ENCODE measurements around the gene ATM.

DNA sequence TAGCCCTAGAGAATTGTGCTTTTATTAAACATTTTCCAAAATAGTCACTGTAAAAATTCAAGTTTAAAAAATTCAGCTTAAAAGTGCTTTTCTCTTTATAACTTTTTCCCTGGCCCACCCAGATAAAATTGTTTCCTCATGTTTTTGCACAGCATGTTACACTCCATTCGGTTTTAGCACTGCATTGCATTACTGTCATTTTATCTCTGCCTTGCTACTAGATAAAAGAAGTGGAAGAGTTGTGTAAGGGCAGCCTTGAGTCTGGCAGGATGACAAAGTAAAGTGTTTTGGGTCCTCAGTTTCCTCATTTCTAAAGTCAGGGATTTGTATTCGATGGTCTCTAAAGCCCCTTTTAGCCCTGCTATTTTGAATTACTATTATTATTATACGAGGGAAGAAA lies 99.8 kb downstream of the ATM start:
- TF ChIP-seq, protein P1, sequence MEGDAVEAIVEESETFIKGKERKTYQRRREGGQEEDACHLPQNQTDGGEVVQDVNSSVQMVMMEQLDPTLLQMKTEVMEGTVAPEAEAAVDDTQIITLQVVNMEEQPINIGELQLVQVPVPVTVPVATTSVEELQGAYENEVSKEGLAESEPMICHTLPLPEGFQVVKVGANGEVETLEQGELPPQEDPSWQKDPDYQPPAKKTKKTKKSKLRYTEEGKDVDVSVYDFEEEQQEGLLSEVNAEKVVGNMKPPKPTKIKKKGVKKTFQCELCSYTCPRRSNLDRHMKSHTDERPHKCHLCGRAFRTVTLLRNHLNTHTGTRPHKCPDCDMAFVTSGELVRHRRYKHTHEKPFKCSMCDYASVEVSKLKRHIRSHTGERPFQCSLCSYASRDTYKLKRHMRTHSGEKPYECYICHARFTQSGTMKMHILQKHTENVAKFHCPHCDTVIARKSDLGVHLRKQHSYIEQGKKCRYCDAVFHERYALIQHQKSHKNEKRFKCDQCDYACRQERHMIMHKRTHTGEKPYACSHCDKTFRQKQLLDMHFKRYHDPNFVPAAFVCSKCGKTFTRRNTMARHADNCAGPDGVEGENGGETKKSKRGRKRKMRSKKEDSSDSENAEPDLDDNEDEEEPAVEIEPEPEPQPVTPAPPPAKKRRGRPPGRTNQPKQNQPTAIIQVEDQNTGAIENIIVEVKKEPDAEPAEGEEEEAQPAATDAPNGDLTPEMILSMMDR (IDR thresholded peaks at IDR 0.05), result no peak
- no peak for TF ChIP-seq POLR2A (IDR thresholded peaks at IDR 0.05)
- TF ChIP-seq POLR2AphosphoS5 (IDR thresholded peaks at IDR 0.05), result no peak
